Liver (tissue), 9 donors: ENCODE data around the gene CCDC40. TPM values are rescaled to one million over a fixed set of nuclear protein-coding genes. Genes with fewer than 3 reads are reported as not detected.

Experiments
- DNase-seq: peaks from one replicate; pipeline ENCODE4 v3.0.0-alpha.2; 2017; ENCODE audit warnings: low spot score
- H3K27ac ChIP-seq, 2 donors: one replicate each; pipeline ENCODE4 v1.7.0; 2013; ENCODE audit warnings: inconsistent platforms in 2 of 2, low read length in 2 of 2, control low read depth in 1 of 2, low read depth in 1 of 2, mild to moderate bottlenecking in 1 of 2
- H3K27me3 ChIP-seq, 4 donors: one replicate each; pipeline versions ENCODE4 v1.6.1 to v1.7.0; 2013; ENCODE audit warnings: low read length in 3 of 4, inconsistent platforms in 1 of 4, mild to moderate bottlenecking in 1 of 4, moderate library complexity in 1 of 4; ENCODE audit not compliant: control insufficient read depth in 4 of 4, insufficient read depth in 4 of 4
- H3K36me3 ChIP-seq, 4 donors: one replicate each; pipeline versions ENCODE4 v1.6.1 to v1.7.0; 2013; ENCODE audit warnings: low read length in 3 of 4, mild to moderate bottlenecking in 3 of 4, low read depth in 1 of 4, moderate library complexity in 1 of 4; ENCODE audit not compliant: control insufficient read depth in 4 of 4, insufficient read depth in 3 of 4
- H3K4me1 ChIP-seq, 4 donors: one replicate each; pipeline versions ENCODE4 v1.6.1 to v1.7.0; 2013; ENCODE audit warnings: low read length in 3 of 4, mild to moderate bottlenecking in 3 of 4, moderate library complexity in 1 of 4; ENCODE audit not compliant: control insufficient read depth in 4 of 4, insufficient read depth in 4 of 4
- H3K4me3 ChIP-seq, 3 donors: one replicate each; pipeline versions ENCODE4 v1.6.1 to v1.7.0; 2013; ENCODE audit warnings: low read length in 3 of 3, control low read depth in 1 of 3, low read depth in 1 of 3, mild to moderate bottlenecking in 1 of 3
- H3K9ac ChIP-seq, 2 donors: one replicate each; pipeline ENCODE4 v1.7.0; 2013; ENCODE audit warnings: low read length in 2 of 2, mild to moderate bottlenecking in 2 of 2, moderate library complexity in 2 of 2, control low read depth in 1 of 2, low read depth in 1 of 2
- H3K9me3 ChIP-seq, 4 donors: one replicate each; pipeline versions ENCODE4 v1.6.1 to v1.7.0; 2013; ENCODE audit warnings: low read length in 3 of 4; ENCODE audit not compliant: control insufficient read depth in 4 of 4
- CTCF ChIP-seq: fragments of 150-350 bp; IDR thresholded peaks from 2 replicates; pipeline ENCODE4 v1.5.1; 2017; ENCODE audit warnings: improper control_type of control experiment, low read depth, low read length; ENCODE audit not compliant: missing input control
- EGR1 ChIP-seq, 2 donors: IDR thresholded peaks; 2 replicates each; pipeline ENCODE4 v1.6.1; 2016 to 2018; ENCODE audit warnings: antibody characterized with exemption in 2 of 2, low read depth in 2 of 2
- FOXA1 ChIP-seq: IDR thresholded peaks from 2 replicates; pipeline ENCODE4 v1.6.1; 2016; ENCODE audit warnings: antibody characterized with exemption
- FOXA2 ChIP-seq: IDR thresholded peaks from 2 replicates; pipeline ENCODE4 v1.6.1; 2016; ENCODE audit warnings: antibody characterized with exemption
- GABPA ChIP-seq, 2 donors: IDR thresholded peaks in 1 of 2; conservative IDR thresholded peaks in 1 of 2; 2 replicates each; pipeline ENCODE4 v1.6.1; 2016; ENCODE audit warnings: antibody characterized with exemption in 2 of 2, mild to moderate bottlenecking in 1 of 2, moderate library complexity in 1 of 2
- HNF4G ChIP-seq: IDR thresholded peaks from 2 replicates; pipeline ENCODE4 v1.6.1; 2016; ENCODE audit warnings: antibody characterized with exemption
- JUND ChIP-seq, 2 donors: IDR thresholded peaks; 2 replicates each; pipeline ENCODE4 v1.6.1; 2016; ENCODE audit warnings: antibody characterized with exemption in 2 of 2
- MAX ChIP-seq: IDR thresholded peaks from 2 replicates; pipeline ENCODE4 v1.6.1; 2016; ENCODE audit warnings: antibody characterized with exemption
- NR2F2 ChIP-seq: IDR thresholded peaks from 2 replicates; pipeline ENCODE4 v1.6.1; 2016; ENCODE audit warnings: antibody characterized with exemption
- RAD21 ChIP-seq, 2 donors: IDR thresholded peaks; 2 replicates each; pipeline ENCODE4 v1.6.1; 2016; ENCODE audit warnings: antibody characterized with exemption in 2 of 2, mild to moderate bottlenecking in 2 of 2
- RXRA ChIP-seq, 2 donors: IDR thresholded peaks; 2 replicates each; pipeline ENCODE4 v1.6.1; 2017 to 2018; ENCODE audit warnings: antibody characterized with exemption in 2 of 2, mild to moderate bottlenecking in 1 of 2
- SP1 ChIP-seq: IDR thresholded peaks from 2 replicates; pipeline ENCODE4 v1.6.1; 2018; ENCODE audit warnings: antibody characterized with exemption, mild to moderate bottlenecking
- TAF1 ChIP-seq: conservative IDR thresholded peaks from 2 replicates; pipeline ENCODE4 v1.6.1; 2016; ENCODE audit warnings: antibody characterized with exemption, mild to moderate bottlenecking
- YY1 ChIP-seq: IDR thresholded peaks from 2 replicates; pipeline ENCODE4 v1.6.1; 2016; ENCODE audit warnings: antibody characterized with exemption, mild to moderate bottlenecking
- ZBTB33 ChIP-seq: IDR thresholded peaks from 2 replicates; pipeline ENCODE4 v1.6.1; 2016; ENCODE audit warnings: antibody characterized with exemption
- WGBS: extraction: QIAGEN DNeasy Blood & Tissue Kit; methylation state at CpG from one replicate; pipeline ENCODE4 v1.1.7; 2013; 5-methylcytosine and 5-hydroxymethylcytosine counted together
- polyA plus RNA-seq, 2 donors: library from polyadenylated mRNA; stranded (reverse) in 1 of 2; unstranded in 1 of 2; fragments of 200-250 nt in 1 of 2; fragments of >200 nt in 1 of 2; fragmentation: Nextera tagmentation in 1 of 2; extraction: Ambion mirVana in 1 of 2; gene quantifications; one replicate each; pipeline versions ENCODE4 v1.2.1 to v1.2.3, GENCODE V29; 2013 to 2015
- total RNA-seq, 2 donors: library from RNA; depleted of rRNA; stranded (reverse); fragments of >200 nt; gene quantifications; one replicate each; pipeline ENCODE4 v1.2.3, GENCODE V29; 2014
- TF ChIP-seq, protein P1 (sequence below): IDR thresholded peaks from 2 replicates; pipeline ENCODE4 v1.6.1; 2016; ENCODE audit warnings: antibody characterized with exemption
- donor health status: healthy.
- donor health status: healthy.
- donor health status: healthy.
- donor health status: healthy.
- donor health status: healthy.

Gene CCDC40
- total and polyA plus RNA-seq, 4 donors, result 0.60 to 3.0 (median 1.4) TPM

DNA sequence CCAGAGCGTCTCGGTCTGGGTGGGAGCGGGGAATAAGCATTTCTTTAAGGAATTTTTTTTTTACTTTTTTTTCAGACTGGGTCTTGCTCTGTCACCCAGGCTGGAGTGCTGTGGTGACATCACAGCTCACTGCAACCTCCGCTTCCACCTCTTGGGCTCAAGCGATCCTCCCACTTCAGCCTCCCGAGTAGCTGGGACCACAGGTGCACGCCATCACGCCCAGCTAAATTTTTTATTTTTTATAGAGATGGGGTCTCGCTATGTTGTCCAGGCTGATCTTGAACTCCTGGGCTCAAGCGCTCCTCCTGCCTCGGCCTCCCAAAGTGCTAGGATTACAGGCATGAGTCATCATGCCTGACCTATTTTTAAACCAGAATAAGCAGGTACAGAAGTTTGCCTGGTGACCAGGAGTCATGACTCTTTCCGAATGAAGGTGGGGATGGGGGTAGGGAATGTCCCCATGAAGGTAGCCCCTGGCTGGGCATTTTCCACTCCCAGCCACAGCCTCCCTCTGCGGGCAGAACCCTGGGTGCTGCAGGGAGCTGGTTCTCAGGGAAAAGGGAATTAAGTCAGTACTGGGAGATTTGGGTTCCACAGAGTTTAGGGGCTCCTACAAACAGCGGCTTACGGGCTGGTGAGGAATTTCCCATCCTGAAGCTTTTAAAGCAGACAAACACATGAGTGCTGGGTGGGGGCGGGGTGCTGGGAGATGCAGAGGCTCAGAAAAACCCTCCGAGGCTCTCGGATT is 49.1 kb upstream of the CCDC40 start:
- peak; percentile 64 to 80 for TF ChIP-seq JUND (IDR thresholded peaks at IDR 0.05)
- TF ChIP-seq, protein P1, sequence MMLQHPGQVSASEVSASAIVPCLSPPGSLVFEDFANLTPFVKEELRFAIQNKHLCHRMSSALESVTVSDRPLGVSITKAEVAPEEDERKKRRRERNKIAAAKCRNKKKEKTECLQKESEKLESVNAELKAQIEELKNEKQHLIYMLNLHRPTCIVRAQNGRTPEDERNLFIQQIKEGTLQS, result peak; percentile 56
- no peak for TF ChIP-seq FOXA1
- Histone ChIP-seq H3K27me3 (no peaks in the 10 kb centered on the region), H3K9me3 (no peaks in the 10 kb centered on the region), H3K4me1 (peaks cover 33 to 61% (median 46%) of the 10 kb centered on the region in 4 donors), H3K36me3 (no peaks in the 10 kb centered on the region), H3K9ac (peak overlapping the region in 1 of 2 donors; percentile 38), H3K4me3 (no peak overlapping the region), H3K27ac (peak overlapping the region; percentile 89 to 95)
- WGBS, result 64% methylated on average over 18 of the region's 18 CpGs
- DNase-seq, result no peak

DNA sequence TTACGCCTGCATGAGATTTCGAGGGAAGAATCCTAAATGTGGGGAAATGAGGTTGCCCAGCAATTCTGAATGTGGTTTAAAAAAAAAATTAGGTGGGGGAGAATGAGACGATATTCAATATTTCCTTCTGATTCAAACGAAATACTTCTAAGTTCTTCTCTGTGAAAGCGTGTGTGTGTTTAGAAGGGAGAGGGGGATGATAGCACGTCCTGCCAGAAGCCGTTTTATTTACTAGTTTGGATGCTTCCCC is 48.6 kb upstream of the CCDC40 start:
- Histone ChIP-seq H3K9me3 (no peaks in the 10 kb centered on the region), H3K9ac (peak overlapping the region in 1 of 2 donors; percentile 38), H3K36me3 (no peaks in the 10 kb centered on the region), H3K4me3 (no peak overlapping the region), H3K4me1 (peaks cover 38 to 66% (median 51%) of the 10 kb centered on the region in 4 donors), H3K27ac (peak overlapping the region; percentile 89 to 95), H3K27me3 (no peaks in the 10 kb centered on the region)
- TF ChIP-seq, protein P1, result no peak
- TF ChIP-seq CTCF (no peak), HNF4G (no peak), FOXA2 (no peak), SP1 (no peak), JUND (IDR thresholded peaks at IDR 0.05) (no peak)
- no peak for DNase-seq
- WGBS, result 34% methylated on average over 7 of the region's 7 CpGs

DNA sequence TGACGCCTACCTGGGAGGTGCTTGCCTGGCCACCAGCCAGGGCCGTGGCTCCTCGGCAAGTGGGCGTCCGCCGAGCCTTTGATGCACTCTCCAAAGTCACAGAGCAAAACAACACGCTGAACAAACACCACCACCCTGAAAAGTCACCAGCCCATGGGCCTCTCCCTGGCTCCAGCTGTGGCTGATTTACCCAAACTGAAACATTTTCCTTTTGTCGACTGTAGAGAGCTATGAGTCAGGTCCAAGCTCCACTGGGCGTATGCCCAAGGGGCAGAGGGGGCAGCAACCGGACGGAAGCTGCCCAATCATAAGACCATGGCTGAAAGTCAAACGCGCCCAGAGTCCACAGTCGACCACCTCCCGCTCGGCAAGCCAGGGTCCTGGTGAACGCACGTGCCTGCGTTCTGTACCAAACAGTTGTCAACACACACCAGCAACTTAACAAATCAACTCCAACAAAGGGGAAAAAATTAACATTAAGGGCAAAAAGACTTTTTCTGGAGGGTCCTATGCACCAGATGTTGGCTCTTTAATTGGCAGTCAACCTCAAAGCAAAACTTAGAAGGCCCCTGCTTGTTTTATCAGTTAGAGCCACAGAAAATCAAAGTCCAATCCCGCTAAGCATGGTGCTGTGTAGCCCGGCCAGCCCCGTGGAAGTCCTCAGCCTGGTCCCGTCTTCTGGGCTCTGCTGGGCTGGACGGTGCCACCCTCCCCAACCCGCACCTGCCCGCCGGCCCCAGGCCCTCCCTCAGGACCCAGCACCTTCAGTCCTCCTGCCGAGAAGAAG is 48.1 kb upstream of the CCDC40 start:
- peak; percentile 58 for DNase-seq
- WGBS, result 25% methylated on average over 28 of the region's 28 CpGs
- H3K27me3 ChIP-seq, result no peaks in the 10 kb centered on the region
- peak overlapping the region in 1 of 2 donors; percentile 71 for H3K9ac ChIP-seq
- H3K4me3 ChIP-seq, result no peak overlapping the region
- H3K4me1 ChIP-seq, result peaks cover 41 to 71% (median 56%) of the 10 kb centered on the region in 4 donors
- no peaks in the 10 kb centered on the region for H3K9me3 ChIP-seq
- H3K36me3 ChIP-seq, result no peaks in the 10 kb centered on the region
- peak overlapping the region; percentile 89 to 95 for H3K27ac ChIP-seq
- TF ChIP-seq CTCF, result no peak
- TF ChIP-seq RXRA (IDR thresholded peaks at IDR 0.05), result peak; percentile 77 to 90
- peak; percentile 85 for TF ChIP-seq YY1
- TF ChIP-seq RAD21 (IDR thresholded peaks at IDR 0.05), result peak; percentile 46 to 63
- TF ChIP-seq ZBTB33, result peak; percentile 50
- TF ChIP-seq JUND (IDR thresholded peaks at IDR 0.05), result peak; percentile 52 to 76
- no peak for TF ChIP-seq GABPA (IDR thresholded peaks at IDR 0.05 in 1 of 2, conservative IDR thresholded peaks at IDR 0.05 in 1 of 2)
- peak; percentile 59 for TF ChIP-seq TAF1
- TF ChIP-seq NR2F2, result peak; percentile 50
- TF ChIP-seq FOXA1, result peak; percentile 36
- peak; percentile 77 to 84 for TF ChIP-seq EGR1 (IDR thresholded peaks at IDR 0.05; ENCODE audit: low read depth in 2 of 2)
- peak; percentile 95 for TF ChIP-seq SP1
- peak; percentile 32 for TF ChIP-seq FOXA2
- peak; percentile 76 for TF ChIP-seq MAX
